Activated CD8-positive, alpha-beta T cell treated with anti-CD3 and anti-CD28 coated beads, Interleukin-2, amount 10 ng/mL, durations not matched to agents 7 days and 5 days (primary cell): ENCODE results near the gene FCN2. TPM values are rescaled to one million over a fixed set of nuclear protein-coding genes. Genes with fewer than 3 reads are reported as not detected.
A peak's percentile ranks its signal among the peaks of the same experiment; 100 is the strongest.

ENCODE experiments used
- ATAC-seq: fragments of 150-1000 bp; cut with Tn5 transposase; one replicate; pipeline ENCODE4 v1.10.0; 2021; ENCODE audit warnings: moderate library complexity
- CTCF ChIA-PET: fragments of 350-600 bp; sonication (Branson Sonifier 250); formaldehyde crosslinking; loops from one replicate; lab custom pipeline; 2021; ENCODE audit warnings: antibody characterized with exemption; lab: Charles Lee
- POLR2A ChIA-PET: fragments of 350-600 bp; sonication (Branson Sonifier 250); formaldehyde crosslinking; loops from one replicate; lab custom pipeline; 2021; ENCODE audit warnings: antibody characterized with exemption; lab: Charles Lee
- DNase-seq: peaks from one replicate; pipeline ENCODE4 v3.0.0-alpha.2; 2020
- H3K27ac Mint-ChIP-seq: one replicate; pipeline ENCODE4 v1.8.0; 2021; ENCODE audit warnings: mild to moderate bottlenecking, mixed read lengths
- H3K27me3 Mint-ChIP-seq: one replicate; pipeline ENCODE4 v1.8.0; 2021; ENCODE audit warnings: low read depth, mixed read lengths
- H3K36me3 Mint-ChIP-seq: one replicate; pipeline ENCODE4 v1.8.0; 2021; ENCODE audit warnings: low read depth, mixed read lengths
- H3K4me1 Mint-ChIP-seq: one replicate; pipeline ENCODE4 v1.8.0; 2021; ENCODE audit warnings: low read depth, mixed read lengths
- H3K4me3 Mint-ChIP-seq: one replicate; pipeline ENCODE4 v1.8.0; 2021; ENCODE audit warnings: mild to moderate bottlenecking, mixed read lengths
- H3K9me3 Mint-ChIP-seq: one replicate; pipeline ENCODE4 v1.8.0; 2022; ENCODE audit warnings: mixed read lengths; ENCODE audit not compliant: insufficient read depth
- total RNA-seq, 2 experiments: library from RNA; stranded (reverse); gene quantifications; one replicate each; pipeline ENCODE4 v1.2.3, GENCODE V29; 2021

The FCN2 gene
- total RNA-seq, 2 experiments from 2014 or later: not detected

GRCh38 chr9:134887686-134888602 lies 7.3 kb downstream of the FCN2 start:
- POLR2A ChIA-PET: no interaction called here
- CTCF ChIA-PET: no interaction called here
- Mint-ChIP-seq H3K4me3 (no peak overlapping the region), H3K9me3 (no peaks in the 10 kb centered on the region), H3K4me1 (no peaks in the 10 kb centered on the region), H3K36me3 (no peaks in the 10 kb centered on the region), H3K27ac (no peak overlapping the region), H3K27me3 (peaks cover 3% of the 10 kb centered on the region)
- DNase-seq: peak; percentile 17
- ATAC-seq: no peak

GRCh38 chr9:134888603-134889190 lies 8.1 kb downstream of the FCN2 start:
- DNase-seq: no peak
- ChIA-PET POLR2A (no interaction called here), CTCF (no interaction called here)
- Mint-ChIP-seq H3K4me1 (no peaks in the 10 kb centered on the region), H3K27me3 (peaks cover 3% of the 10 kb centered on the region), H3K27ac (no peak overlapping the region), H3K36me3 (no peaks in the 10 kb centered on the region), H3K9me3 (no peaks in the 10 kb centered on the region), H3K4me3 (no peak overlapping the region)
- ATAC-seq: no peak

- Mint-ChIP-seq H3K27ac (no peak overlapping the region), H3K9me3 (no peaks in the 10 kb centered on the region), H3K4me1 (no peaks in the 10 kb centered on the region), H3K4me3 (no peak overlapping the region), H3K36me3 (no peaks in the 10 kb centered on the region), H3K27me3 (peaks cover 3% of the 10 kb centered on the region)
- ChIA-PET POLR2A (no interaction called here), CTCF (no interaction called here)
- DNase-seq (peak; percentile 12), ATAC-seq (no peak)
These were observed 9.0 kb downstream of the FCN2 start for GRCh38 chr9:134889386-134890154.

GRCh38 chr9:134890155-134890495 lies 9.5 kb downstream of the FCN2 start:
- ChIA-PET CTCF (no interaction called here), POLR2A (no interaction called here)
- H3K27me3 Mint-ChIP-seq: peaks cover 3% of the 10 kb centered on the region
- peaks cover 2% of the 10 kb centered on the region for H3K9me3 Mint-ChIP-seq
- no peaks in the 10 kb centered on the region for H3K4me1 Mint-ChIP-seq
- no peak for DNase-seq
- no peak overlapping the region for H3K4me3 Mint-ChIP-seq
- no peak for ATAC-seq
- H3K36me3 Mint-ChIP-seq: no peaks in the 10 kb centered on the region
- no peak overlapping the region for H3K27ac Mint-ChIP-seq

GRCh38 chr9:134891053-134891452 lies 10.4 kb downstream of the FCN2 start:
- no peak overlapping the region for H3K4me3 Mint-ChIP-seq
- ATAC-seq (no peak), DNase-seq (peak; percentile 12)
- H3K27me3 Mint-ChIP-seq: peaks cover 3% of the 10 kb centered on the region
- H3K27ac Mint-ChIP-seq: no peak overlapping the region
- ChIA-PET CTCF (no interaction called here), POLR2A (no interaction called here)
- H3K9me3 Mint-ChIP-seq: peaks cover 5% of the 10 kb centered on the region
- no peaks in the 10 kb centered on the region for H3K4me1 Mint-ChIP-seq
- no peaks in the 10 kb centered on the region for H3K36me3 Mint-ChIP-seq

- H3K27ac Mint-ChIP-seq: no peak overlapping the region
- H3K4me3 Mint-ChIP-seq: no peak overlapping the region
- DNase-seq: peak; percentile 4
- peaks cover 5% of the 10 kb centered on the region for H3K9me3 Mint-ChIP-seq
- no peaks in the 10 kb centered on the region for H3K36me3 Mint-ChIP-seq
- no peaks in the 10 kb centered on the region for H3K4me1 Mint-ChIP-seq
- ATAC-seq: no peak
- ChIA-PET POLR2A (no interaction called here), CTCF (no interaction called here)
- H3K27me3 Mint-ChIP-seq: peaks cover 3% of the 10 kb centered on the region
These were observed 11.1 kb downstream of the FCN2 start for GRCh38 chr9:134891713-134892112.

GRCh38 chr9:134892221-134892620 lies 11.6 kb downstream of the FCN2 start:
- peaks cover 3% of the 10 kb centered on the region for H3K27me3 Mint-ChIP-seq
- no peaks in the 10 kb centered on the region for H3K4me1 Mint-ChIP-seq
- no peaks in the 10 kb centered on the region for H3K36me3 Mint-ChIP-seq
- H3K4me3 Mint-ChIP-seq: no peak overlapping the region
- peaks cover 5% of the 10 kb centered on the region for H3K9me3 Mint-ChIP-seq
- CTCF ChIA-PET: no interaction called here
- POLR2A ChIA-PET: no interaction called here
- DNase-seq: peak; percentile 9
- no peak for ATAC-seq
- no peak overlapping the region for H3K27ac Mint-ChIP-seq

GRCh38 chr9:134892820-134893420 lies 12.3 kb downstream of the FCN2 start:
- Mint-ChIP-seq H3K27me3 (peaks cover 3% of the 10 kb centered on the region), H3K27ac (no peak overlapping the region), H3K4me1 (no peaks in the 10 kb centered on the region), H3K36me3 (no peaks in the 10 kb centered on the region), H3K9me3 (peaks cover 5% of the 10 kb centered on the region), H3K4me3 (no peak overlapping the region)
- ChIA-PET POLR2A (no interaction called here), CTCF (no interaction called here)
- peak; percentile 8 for DNase-seq
- no peak for ATAC-seq

- DNase-seq: peak; percentile 4
These were observed 13.7 kb downstream of the FCN2 start for GRCh38 chr9:134894136-134894860.

GRCh38 chr9:134895097-134895496 lies 14.5 kb downstream of the FCN2 start:
- POLR2A ChIA-PET: no interaction called here
- peak; percentile 11 for DNase-seq
- no peaks in the 10 kb centered on the region for H3K4me1 Mint-ChIP-seq
- no peak overlapping the region for H3K27ac Mint-ChIP-seq
- H3K27me3 Mint-ChIP-seq: no peaks in the 10 kb centered on the region
- no peaks in the 10 kb centered on the region for H3K36me3 Mint-ChIP-seq
- ATAC-seq: no peak
- H3K4me3 Mint-ChIP-seq: no peak overlapping the region
- CTCF ChIA-PET: no interaction called here
- H3K9me3 Mint-ChIP-seq: peaks cover 10% of the 10 kb centered on the region

More at GRCh38 chr9:134894136-134894860, 13.7 kb downstream of the FCN2 start:
- Mint-ChIP-seq H3K9me3 (peaks cover 8% of the 10 kb centered on the region), H3K4me1 (no peaks in the 10 kb centered on the region), H3K27me3 (peaks cover 3% of the 10 kb centered on the region), H3K4me3 (no peak overlapping the region), H3K36me3 (no peaks in the 10 kb centered on the region), H3K27ac (no peak overlapping the region)
- ChIA-PET POLR2A (no interaction called here), CTCF (no interaction called here)
- no peak for ATAC-seq

GRCh38 chr9:134895567-134895907 lies 14.9 kb downstream of the FCN2 start:
- ATAC-seq: no peak
- POLR2A ChIA-PET: no interaction called here

More at GRCh38 chr9:134895567-134895907, 14.9 kb downstream of the FCN2 start:
- Mint-ChIP-seq H3K36me3 (no peaks in the 10 kb centered on the region), H3K4me3 (no peak overlapping the region), H3K4me1 (no peaks in the 10 kb centered on the region), H3K27me3 (no peaks in the 10 kb centered on the region), H3K9me3 (peaks cover 10% of the 10 kb centered on the region), H3K27ac (no peak overlapping the region)
- no peak for DNase-seq
- CTCF ChIA-PET: no interaction called here
